NCI-H1105 (cell line): ENCODE data around the gene SYNGR4.
"Not testable (repeated sequence)": the region's sequence is repeated elsewhere in the genome, so short reads cannot be mapped to it uniquely, and the experiment has no call there.

Experiments used
- DNase-seq: peaks from one replicate; lab custom pipeline; 2025; lab: John Stamatoyannopoulos, UW

Gene SYNGR4

DNA sequence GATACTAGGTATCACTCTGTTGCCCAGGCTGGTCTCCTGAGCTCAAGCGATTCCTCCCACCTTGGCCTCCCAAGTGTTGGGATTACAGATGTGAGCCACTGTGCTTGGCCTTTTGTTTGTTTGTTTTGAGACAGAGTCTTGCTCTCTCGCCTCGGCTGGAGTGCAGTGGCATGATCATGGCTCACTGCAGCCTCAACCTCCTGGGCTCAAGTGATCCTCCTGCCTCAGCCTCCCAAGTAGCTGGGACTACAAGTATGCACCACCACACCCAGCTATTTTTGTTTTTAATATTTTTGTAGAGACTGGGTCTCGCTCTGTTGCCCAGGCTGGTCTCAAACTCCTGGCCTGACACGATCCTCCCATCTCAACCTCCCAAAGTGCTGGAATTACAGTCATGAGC lies 7.6 kb downstream of the SYNGR4 start:
- not testable (repeated sequence) for DNase-seq

- peak; percentile 82 for DNase-seq
Observed at GRCh38 chr19:48372904-48373303, 8.7 kb downstream of the SYNGR4 start.

DNA sequence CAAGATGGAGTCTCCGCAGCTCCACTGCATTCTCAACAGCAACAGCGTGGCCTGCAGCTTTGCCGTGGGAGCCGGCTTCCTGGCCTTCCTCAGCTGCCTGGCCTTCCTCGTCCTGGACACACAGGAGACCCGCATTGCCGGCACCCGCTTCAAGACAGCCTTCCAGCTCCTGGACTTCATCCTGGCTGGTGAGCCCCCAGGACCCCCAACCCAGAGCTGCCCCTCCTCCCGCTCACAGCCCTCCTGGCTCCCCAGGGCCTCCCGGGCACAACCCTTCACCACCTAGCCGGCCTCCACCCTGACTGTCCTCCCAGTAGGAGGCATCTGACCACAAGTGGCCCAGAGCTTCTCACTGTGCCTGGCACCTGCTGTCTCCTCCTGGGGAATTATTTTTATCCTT lies 9.4 kb downstream of the SYNGR4 start:
- no peak for DNase-seq

DNA sequence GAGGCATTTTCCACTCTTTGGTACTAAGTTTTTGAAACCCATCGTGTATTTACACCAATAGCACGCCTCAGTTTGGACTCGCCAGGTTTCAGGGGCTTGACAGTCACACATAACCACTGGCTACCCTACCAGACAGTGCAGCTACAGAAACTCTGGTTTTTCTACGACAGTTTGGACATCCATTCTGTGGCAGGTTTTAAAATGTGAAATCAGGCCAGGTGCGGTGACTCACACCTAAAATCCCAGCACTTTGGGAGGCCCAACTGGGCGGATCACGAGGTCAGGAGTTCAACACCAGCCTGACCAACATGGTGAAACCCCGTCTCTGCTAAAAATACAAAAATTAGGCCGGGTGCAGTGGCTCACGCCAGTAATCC lies 14.0 kb downstream of the SYNGR4 start:
- no peak for DNase-seq

DNA sequence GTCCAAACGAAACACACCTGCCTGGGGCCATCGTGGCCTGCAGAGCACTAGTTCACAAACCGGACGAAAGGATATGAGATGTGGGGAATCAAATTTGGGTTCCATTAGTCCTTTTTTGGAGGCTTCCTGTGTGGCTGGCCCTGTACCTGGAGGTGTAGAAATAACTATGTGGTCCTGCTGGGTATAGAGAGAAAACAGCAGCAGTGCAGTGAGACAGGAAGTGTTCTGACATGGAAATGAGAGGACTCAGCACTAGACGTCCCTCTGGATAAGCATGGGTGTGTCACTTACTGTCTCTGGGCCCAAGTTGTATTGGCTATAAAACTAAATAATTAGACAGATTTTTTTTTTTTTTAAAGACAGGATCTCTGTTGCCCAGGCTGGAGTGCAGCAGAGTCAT lies 14.9 kb downstream of the SYNGR4 start:
- DNase-seq, result no peak

GRCh38 chr19:48381178-48381950 lies 17.2 kb downstream of the SYNGR4 start:
- DNase-seq, result no peak

DNA sequence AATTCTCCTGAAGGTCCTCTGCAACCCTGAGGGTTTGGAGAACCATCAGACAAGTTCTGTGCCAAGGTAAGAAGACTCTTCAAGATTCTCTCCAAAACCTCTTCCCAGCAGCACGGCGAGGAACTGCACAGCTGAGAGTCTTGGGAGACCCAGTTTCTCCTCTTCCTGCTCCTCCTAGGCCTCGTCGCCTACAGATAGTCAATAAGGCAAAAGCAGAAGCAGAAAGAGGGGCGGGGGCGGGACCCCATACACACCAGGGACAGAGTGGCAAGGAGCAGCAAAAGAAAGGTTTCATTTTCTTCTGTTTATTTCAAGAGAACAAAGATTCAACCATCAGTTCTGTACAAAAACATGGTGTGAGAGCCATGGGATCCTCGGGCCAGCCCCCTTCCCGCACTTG lies 18.1 kb downstream of the SYNGR4 start:
- no peak for DNase-seq

DNA sequence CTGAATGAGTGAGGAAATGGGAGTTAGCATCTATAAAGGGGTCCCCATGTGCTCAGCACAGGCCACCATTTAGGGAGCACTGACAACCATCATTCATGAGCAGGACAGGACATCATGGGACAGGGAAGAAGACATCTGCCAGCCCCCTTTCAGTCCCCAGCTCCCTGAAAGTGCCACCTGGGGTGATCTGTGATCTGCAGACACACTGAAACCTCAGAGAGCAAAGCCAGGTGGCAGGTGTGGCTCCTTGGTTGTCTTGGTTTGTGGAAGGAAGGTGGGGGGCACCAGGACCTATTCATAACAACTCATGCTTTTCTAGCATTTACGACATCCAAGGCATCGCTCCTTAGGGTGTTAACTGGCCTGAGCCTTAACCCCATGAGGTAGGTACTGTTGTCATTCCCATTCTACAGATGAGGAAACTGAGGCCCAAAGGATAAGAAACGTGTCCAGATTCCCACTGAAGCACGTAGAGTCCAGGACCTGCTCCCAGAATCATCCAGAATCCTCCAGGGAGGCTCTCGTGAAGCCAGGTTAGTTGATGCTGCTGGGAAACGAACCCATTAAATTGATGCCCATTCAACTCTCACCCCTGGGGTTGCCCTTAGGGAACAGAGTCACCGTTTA lies 21.4 kb downstream of the SYNGR4 start:
- no peak for DNase-seq

- no peak for DNase-seq
Observed at GRCh38 chr19:48386981-48387380, 22.8 kb downstream of the SYNGR4 start.

GRCh38 chr19:48390188-48391099 lies 26.3 kb downstream of the SYNGR4 start:
- DNase-seq, result peak; percentile 39

GRCh38 chr19:48391100-48392005 lies 27.2 kb downstream of the SYNGR4 start, which contains the start of gene KDELR1:
Gene KDELR1 (minus strand): TSS chr19:48391551. CDS start chr19:48391358, 193 bp downstream.
- peak; percentile 33 for DNase-seq

GRCh38 chr19:48392006-48392344 lies 27.8 kb downstream of the SYNGR4 start:
- DNase-seq, result not testable (repeated sequence)

DNA sequence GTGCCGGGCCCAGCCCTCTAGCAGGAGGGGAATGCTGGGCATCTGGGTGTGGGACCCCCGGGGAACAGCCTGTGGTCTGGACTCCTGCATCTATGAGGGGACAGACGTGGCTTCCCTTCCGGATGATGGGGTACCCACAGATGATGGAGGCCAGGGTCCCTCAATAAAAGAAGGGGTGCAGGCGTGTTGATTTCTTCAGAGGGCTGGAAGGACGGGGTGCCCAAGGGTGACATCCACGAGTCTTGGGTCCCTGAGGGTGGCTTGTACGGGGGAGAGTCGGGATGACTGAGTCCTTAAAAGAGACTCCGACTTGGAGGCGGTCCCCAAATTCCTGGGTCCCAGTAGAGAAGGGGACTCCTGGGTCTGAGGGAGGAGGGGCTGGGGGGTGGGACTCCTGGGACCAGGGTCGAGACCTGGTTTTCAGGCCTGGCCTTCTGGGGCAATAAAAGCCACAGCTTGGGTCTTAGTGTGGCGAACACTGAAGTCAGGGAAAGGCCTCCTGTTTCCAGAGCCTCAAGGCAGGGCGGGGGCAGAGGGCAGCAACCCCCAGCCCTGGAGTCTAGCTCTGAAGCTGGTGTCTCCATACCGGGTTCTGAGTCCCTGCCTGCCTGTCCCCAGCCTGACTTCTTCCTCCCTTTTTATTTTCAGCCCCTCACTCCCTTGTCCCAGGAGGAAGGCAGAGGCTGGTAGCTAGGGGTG lies 28.8 kb downstream of the SYNGR4 start:
- no peak for DNase-seq

DNA sequence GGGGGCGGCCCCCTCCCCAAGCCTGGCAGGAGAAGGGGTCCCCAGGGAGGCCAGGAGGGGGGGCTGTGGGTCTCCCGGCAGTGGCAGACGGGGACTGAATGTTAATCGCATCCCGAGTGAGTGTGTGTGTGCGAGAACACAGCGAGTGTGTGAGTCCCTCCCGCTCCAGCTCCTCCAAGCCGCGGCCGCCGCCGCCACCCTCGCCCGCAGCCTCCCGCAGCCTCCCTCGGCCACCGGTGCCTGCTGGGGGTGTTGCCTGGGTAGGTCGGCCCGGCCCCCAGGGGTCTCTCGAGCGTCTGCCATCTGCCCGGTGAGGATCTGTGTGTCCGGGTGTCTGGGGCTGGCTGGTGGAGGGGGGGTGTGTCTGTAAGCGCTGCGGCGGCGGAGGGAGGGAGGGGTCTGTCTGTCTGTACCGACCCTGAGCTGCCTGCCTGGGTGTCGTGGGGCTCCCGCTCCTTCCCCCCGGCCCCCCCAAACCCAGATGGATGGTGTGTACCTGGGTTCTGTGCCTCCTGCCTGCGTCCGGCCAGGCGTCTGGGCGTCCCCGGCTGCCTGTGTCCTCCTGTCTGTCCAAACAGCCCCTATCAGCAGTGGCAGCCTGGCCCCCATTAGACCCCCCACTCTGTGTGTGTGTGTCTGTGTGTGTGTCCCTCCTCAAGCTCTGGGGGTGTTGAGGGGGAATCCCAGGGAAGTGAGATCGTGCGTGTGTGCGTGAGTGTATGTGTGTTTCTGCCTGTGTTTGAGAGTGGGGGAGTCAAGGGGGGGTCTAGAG lies 29.6 kb downstream of the SYNGR4 start, which contains the start of gene GRIN2D:
TSS of gene GRIN2D (plus strand) at position 110 of the 772 bp plus-strand sequence. CDS start 4,725 bp downstream, outside the sequence.
- no peak for DNase-seq

- DNase-seq, result no peak
Observed at GRCh38 chr19:48394331-48395169, 30.4 kb downstream of the SYNGR4 start.

- no peak for DNase-seq
Observed at GRCh38 chr19:48395170-48395455, 30.9 kb downstream of the SYNGR4 start.

DNA sequence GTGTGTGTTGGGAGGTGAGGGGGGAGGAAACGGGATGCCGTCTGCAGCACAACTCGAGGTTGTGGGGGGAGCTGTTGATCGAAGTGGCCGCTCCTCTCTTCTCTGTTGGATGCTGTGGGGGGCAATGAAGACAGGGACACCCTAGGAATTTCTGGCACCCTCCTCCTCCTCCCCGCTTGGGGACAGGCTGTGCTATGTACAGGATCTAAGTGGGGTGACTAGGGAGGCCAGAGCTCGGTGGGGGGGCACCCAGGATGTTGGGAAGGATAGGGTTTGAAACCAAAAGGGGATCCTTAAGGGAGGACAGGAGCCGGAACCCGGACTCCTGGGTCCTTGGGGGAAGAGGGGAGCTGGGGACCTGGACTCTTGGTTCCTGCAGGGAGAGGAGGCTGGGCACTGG lies 31.3 kb downstream of the SYNGR4 start:
- no peak for DNase-seq

DNA sequence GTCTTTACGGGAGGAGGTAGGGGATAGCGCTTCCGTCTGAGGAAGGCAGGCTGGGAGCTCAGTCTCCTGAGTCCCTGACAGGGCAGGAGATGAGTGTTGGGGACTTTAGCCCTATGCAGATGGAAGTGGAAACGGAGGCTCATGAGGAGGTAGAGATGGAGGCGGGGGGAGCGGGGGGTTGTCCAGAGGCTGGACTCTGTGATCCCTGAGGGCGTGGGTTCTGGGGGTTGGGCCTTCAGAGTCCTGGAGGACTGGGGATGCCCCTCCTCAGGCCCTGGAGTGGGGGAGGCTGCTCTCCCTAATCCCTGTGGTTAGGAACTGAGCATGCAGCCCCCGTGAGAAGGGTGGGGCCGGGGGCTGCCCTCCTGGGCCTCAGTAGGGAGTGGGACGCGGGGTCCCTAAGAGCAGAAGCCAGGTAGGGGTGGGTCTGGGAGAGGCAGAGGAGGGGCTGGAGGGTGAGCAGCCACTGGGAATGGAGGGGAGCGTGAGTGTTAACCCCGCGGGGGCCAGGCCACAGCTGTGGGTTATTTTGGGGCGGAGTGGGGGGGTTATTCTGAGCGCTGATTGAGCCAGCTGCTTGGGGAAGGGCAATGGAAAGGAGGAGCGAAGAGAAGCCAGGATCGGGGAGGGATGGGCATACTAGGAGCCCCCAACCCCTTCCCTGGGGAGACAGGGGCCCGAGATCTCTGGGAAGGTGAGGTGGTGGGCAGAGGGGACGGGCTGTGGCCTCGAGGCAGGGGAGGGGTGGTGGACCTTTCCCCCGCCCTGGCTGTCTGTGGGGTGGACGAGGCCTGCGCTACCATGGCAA lies 32.1 kb downstream of the SYNGR4 start:
- DNase-seq, result no peak

DNA sequence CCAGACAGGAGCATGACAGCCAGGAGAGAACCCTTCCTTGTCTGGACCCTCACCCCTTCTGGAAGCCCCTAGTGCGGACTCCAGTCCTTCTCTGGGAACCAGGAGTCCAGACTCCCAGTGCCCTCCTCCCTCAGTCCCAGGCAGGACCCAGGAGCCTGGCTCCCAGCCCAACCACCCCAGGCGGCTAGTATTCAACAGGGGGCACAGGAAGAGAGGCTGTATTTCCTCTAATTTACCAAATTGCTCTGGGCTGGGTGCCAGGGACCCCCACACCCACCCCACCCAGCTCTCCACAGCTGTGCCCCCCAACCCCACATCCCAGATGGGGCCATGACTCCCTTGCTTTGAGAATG lies 32.6 kb downstream of the SYNGR4 start:
- no peak for DNase-seq
